Activated gamma-delta T cell treated with Interleukin-2 at 50 U/mL for 16 hours (primary cell): Measurements from ENCODE around the gene DEAF1.
"Not testable (repeated sequence)": the region's sequence is repeated elsewhere in the genome, so short reads cannot be mapped to it uniquely, and the experiment has no call there.

Source experiments
- DNase-seq: peaks from one replicate; pipeline ENCODE4 v3.0.0-alpha.2; 2020

Gene DEAF1, protein sequence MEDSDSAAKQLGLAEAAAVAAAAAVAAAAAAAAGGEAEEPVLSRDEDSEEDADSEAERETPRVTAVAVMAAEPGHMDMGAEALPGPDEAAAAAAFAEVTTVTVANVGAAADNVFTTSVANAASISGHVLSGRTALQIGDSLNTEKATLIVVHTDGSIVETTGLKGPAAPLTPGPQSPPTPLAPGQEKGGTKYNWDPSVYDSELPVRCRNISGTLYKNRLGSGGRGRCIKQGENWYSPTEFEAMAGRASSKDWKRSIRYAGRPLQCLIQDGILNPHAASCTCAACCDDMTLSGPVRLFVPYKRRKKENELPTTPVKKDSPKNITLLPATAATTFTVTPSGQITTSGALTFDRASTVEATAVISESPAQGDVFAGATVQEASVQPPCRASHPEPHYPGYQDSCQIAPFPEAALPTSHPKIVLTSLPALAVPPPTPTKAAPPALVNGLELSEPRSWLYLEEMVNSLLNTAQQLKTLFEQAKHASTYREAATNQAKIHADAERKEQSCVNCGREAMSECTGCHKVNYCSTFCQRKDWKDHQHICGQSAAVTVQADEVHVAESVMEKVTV

DNA sequence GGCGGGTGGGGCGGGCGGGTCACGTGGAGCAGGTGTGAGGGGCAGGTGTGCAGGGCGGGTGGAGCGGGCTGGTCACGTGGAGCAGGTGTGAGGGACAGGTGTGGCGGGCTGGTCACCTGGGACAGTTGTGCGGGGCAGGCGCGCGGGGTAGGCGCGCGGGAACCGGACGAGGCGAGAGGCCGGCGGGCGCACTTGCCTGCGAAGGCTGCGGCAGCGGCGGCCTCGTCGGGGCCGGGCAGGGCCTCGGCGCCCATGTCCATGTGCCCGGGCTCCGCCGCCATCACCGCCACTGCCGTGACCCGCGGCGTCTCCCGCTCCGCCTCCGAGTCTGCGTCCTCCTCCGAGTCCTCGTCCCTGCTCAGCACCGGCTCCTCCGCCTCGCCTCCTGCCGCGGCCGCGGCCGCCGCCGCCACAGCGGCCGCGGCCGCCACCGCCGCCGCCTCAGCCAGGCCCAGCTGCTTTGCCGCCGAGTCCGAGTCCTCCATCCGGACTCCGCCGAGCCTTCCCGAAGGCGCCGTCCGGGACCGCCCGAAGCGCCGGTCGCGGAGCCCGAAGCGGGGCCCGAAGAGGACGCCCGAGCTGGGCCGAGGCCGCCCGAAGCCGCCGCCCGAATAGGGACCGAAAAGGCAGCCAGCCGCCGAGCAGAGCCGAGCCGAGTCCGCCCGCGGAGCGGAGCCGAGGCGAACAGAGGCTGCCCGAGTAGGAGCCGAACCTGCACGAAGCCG is at the start of gene DEAF1:
Gene DEAF1, minus strand, starts transcription at position 660 of the 725 bp plus-strand sequence. Its CDS starts 175 bp downstream, at position 485.
- peak; percentile 99 for DNase-seq

DNA sequence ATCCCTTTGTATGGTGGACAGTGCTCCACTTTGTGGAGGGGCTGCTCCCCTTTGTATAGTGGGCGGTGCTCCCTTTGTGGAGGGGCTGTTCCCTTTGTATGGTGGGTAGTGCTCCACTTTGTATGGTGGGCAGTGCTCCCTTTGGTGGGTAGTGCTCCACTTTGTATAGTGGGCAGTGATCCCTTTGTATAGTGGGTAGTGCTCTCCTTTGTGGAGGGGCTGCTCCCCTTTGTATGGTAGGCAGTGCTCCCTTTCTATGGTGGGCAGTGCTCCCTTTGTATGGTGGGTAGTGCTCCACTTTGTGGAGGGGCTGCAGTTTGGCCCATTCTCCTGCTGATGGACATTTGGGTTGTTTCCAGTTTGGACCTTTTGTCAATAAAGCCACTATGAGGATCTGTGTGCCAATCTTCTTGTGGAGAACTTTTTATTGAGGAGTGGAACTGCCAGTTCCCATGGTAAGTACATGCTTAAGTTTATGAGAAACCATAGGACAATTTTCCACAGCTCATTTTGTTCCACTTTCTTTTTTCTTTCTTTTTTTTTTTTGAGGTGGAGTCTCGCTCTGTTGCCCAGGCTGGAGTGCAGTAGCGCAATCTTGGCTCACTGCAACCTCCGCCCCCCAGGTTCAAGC is 47.7 kb upstream of the DEAF1 start:
- DNase-seq, result no peak

DNA sequence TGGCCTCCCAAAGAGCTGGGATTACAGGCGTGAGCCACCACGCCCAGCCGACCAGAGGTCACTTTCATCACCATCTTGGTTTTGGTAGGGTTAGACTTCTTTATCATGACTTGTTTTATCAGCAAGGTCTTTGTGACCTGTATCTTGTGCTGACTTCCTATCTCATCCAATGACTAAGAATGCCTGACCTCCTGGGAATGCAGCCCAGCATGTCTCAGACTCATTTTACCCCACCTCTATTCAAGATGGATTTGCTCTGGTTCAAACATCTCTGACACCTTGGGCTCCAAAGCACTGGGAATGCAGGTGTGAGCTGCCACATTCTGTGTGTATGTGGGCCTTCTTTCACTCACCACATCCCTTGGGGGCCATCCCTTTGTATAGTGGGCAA is 47.1 kb upstream of the DEAF1 start:
- DNase-seq, result no peak

DNA sequence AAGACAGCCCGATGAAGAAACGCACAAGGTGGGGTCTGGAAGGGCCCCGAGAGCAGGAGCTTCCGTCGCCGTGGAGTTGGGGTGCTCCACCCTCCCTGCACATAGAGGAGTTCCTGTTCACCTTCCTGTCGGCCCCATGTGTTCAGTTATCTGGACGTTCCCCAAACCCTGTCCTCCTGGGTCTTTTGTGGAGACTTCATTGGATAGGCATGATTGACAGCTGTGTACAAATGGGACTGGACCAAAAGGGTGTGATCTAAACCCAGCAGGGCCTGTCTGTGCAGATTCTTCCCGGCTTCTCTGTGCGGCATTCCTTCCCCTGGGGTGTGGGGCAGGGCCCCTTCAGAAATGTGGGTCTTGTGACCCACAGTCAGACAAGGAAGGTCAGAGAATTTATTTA is 42.9 kb upstream of the DEAF1 start:
- not testable (repeated sequence) for DNase-seq

DNA sequence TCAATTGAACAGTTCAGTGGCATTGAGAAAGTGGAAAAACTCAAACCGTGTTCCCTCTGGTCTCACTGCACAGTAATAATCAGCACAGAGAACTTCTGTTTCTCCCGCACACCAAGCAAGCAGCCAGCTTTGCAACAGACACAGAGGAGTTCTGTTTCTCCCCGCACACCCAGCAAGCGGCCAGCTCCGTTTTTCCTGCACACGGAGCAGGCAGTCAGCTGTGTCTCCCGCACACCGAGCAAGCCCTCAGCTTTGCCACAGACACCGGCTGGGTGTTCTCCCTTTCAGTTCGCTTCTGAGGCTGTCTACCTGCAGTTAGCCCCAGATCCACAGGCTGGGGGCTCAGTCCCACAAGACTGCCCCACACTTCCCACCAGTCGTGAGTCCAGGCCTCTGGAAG is 42.3 kb upstream of the DEAF1 start:
- DNase-seq, result no peak

DNA sequence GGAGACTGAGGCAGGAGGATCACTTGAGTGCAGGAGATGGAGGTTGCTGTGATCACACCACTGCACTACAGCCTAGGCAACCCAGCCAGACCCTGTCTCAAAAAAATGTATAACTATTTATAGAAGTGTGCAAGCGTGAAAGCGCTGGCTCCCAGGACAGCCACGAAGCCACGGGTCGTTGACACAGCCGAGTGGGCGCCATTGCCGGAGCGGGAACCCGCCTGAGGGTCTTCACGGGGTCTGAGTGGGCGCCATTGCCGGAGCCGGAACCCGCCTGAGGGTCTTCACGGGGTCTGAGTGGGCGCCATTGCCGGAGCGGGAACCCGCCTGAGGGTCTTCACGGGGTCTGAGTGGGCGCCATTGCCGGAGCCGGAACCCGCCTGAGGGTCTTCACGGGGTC is 39.5 kb upstream of the DEAF1 start:
- DNase-seq, result not testable (repeated sequence)

DNA sequence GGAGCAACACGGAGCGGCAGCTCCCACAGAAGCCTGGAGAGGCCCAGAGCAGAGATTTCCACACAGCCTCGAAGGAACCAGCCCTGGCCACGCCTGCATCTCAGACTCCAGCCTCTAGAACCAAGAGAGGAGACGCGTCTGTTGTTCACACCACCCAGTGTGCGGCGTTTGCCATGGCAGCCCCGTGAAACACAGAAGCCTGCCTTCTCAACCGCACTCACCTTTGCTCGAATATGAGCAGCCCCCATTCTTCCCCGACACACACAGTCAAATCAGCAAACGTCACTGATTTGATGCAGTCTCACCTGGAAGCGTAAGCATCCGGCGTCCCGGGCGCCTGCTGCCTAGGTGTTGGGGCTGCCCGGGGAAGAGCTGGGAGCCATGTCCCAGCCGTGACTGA is 38.0 kb upstream of the DEAF1 start:
- no peak for DNase-seq

DNA sequence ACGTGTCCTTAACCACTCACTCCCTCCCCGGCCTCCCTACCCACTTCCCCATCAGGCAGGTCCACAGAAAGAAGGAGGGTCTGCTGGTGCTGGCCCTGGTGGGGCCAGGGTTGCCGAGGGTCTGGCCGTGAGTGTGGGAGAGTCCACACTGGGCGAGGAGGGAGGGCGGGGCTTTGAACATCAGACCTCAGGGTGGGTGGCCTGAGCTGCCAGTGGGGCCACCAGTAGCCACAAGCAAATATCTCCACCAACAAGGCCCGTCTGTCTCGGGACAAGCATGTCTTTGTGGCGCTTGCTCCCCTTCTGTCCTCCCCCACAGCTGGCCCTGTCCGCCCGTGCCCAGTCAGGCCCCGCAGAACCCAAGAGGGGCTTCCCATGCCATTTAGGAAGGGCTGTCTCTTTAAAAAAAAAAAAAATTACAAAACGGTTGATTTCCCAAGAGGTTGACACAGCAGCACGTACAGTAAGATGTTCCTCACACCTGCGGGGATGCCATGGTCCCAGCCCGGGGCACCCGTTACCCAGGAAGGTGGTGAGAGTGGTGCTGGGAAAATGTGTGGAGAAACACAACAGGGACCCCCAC is 34.6 kb upstream of the DEAF1 start:
- no peak for DNase-seq

DNA sequence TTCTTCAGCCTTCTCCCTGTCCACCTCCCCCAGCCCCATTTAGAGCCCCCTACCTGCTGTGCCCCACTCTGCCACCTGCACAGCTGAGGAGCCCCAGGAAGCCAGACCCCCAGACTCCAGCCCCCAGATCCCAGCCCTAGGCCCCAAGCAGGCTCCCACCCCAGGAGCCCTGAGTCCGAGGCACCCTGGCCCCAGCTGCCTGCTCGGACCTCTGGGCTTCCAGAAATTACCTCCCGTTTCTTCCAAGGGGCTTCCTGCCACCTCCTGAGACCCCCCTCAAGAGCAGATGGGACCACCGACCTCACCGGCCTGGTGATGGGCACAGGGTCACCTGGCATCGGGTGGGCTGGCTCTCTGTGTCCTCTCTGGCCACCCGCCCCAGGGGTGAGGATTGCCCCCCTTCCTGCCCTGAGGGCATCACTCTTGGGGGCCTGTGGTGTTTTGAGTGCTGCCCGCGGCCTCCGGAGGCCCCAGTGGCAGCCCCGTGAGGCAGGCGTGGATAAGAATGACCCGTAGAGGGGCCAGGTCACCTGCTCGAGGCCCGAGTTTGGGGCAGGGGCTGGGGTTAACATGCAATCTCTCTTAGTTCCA is 34.0 kb upstream of the DEAF1 start:
- DNase-seq, result no peak

DNA sequence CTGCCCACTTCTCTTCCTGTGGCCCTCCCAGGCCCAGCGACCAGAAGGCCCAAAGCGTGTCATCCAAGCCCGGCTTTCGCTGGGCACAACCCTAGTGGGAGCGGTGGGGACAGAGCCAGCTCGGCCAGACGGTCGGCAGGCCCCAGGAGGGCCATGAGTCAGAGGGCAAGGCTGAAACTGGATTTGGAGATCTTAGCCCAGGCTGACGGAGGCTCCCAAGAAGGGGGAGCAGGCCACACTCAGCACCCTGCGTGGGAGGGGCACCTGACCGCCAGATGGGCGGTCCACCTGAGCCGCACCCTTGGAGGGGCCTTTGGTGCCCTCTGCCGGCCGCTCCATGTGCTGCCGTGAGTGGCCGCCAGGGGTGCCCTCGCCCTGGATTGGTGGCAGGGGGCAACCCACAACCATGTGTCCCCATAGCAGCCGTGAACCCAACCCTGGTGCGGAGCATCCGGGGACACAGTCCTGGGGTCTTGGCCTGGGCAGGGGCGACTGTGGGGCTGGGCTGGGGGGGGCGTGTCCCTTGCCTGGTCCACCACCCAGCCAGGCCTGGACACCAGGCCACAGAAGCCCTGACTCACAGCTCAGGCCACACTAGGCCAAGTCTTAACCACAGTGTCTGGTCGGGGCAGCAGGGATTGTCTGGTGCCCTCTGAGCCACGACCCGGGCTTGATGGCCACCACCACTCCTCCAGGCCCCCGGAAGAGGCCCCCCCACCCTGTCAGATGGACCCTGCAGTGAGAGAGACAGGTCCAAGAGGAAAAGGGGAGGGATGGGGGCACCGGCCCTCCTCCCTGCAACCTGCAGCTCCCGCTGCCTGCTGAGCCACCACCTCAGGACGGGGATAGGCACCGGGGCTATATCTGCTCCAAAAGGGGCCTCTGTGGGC is 33.1 kb upstream of the DEAF1 start:
- peak; percentile 77 for DNase-seq

DNA sequence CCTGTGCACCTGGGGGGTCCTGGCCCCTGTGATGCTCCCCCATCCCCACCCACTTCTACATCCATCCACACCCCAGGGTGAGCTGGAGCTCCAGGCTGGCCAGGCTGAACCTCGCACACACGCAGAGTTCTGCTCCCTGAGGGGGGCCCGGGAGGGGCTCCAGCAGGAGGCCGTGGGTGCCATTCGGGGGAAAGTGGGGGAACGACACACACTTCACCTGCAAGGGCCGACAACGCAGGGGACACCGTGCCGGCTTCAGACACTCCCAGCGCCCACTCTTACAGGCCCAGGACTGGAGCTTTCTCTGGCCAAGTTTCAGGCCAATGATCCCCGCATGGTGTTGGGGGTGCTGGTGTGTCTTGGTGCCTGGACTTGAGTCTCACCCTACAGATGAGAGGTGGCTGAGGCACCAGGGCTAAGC is 32.3 kb upstream of the DEAF1 start:
- no peak for DNase-seq

DNA sequence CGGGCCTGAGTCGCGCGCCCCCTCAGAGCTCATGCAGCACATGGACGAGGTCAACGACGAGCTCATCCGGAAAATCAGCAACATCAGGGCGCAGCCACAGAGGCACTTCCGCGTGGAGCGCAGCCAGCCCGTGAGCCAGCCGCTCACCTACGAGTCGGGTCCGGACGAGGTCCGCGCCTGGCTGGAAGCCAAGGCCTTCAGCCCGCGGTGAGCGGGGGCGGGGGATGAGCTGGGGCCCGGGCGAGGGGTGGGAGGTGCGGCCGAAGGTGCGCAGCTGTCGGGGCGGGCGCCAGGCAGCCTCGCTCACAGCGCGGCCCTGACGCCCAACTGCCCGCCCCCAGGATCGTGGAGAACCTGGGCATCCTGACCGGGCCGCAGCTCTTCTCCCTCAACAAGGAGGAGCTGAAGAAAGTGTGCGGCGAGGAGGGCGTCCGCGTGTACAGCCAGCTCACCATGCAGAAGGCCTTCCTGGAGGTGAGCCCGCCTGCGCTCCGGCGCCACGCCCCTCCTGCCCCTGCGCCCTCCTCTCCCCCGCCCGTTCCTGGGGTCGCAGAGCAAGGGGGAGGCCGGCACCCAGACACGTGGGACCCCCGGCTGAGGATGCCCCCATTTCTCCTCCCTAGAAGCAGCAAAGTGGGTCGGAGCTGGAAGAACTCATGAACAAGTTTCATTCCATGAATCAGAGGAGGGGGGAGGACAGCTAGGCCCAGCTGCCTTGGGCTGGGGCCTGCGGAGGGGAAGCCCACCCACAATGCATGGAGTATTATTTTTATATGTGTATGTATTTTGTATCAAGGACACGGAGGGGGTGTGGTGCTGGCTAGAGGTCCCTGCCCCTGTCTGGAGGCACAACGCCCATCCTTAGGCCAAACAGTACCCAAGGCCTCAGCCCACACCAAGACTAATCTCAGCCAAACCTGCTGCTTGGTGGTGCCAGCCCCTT is 31.5 kb upstream of the DEAF1 start:
- peak; percentile 54 for DNase-seq

DNA sequence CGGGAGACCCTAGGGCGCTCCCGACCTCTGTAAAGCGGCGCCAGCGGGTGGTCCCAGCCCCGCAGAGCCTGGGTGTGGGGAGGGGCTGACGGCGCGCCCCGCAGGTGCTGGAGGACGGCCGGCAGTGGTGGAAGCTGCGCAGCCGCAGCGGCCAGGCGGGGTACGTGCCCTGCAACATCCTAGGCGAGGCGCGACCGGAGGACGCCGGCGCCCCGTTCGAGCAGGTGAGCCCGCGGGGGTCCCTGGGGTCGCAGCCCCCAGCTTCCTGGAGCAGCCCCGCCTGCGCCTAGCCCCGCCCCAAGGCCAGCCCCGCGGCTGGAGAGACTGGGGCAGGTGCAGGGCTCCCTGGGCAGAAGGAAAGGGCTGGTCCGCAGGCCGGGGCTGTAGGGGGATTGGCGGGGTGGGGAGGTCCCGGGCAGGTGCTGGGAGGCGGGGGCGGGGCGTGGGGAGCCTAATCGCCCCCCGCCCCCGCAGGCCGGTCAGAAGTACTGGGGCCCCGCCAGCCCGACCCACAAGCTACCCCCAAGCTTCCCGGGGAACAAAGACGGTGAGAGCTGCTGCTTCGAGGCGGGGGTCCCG is 30.7 kb upstream of the DEAF1 start:
- DNase-seq, result peak; percentile 8

DNA sequence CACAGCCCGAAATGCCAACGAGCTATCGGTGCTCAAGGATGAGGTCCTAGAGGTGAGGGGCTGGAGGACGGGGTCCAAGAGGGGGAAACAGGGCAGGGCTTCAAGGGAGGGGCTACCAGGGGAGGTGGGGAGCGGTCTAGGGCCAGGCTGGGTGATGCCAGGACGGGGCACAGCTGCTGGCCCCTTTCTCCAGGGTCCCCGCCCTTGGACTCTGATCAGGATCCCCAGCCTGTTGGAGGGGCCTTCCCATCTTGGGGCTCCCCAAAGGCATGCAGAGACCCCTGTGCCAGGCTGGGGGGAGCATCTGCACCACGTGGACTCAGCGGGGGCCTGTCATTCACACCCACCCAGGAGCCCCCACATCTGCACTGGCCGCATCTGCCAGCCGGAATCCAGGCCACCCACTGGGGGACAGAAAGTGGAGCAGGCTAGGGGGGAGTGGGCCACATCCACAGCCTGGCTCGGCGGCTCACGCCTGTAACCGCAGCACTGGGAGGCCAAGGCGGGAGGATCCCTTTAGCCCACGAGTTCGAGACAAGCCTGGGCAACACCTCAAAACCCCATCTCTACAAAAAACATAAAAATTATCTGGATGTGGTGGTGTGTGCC is 29.9 kb upstream of the DEAF1 start:
- no peak for DNase-seq

DNA sequence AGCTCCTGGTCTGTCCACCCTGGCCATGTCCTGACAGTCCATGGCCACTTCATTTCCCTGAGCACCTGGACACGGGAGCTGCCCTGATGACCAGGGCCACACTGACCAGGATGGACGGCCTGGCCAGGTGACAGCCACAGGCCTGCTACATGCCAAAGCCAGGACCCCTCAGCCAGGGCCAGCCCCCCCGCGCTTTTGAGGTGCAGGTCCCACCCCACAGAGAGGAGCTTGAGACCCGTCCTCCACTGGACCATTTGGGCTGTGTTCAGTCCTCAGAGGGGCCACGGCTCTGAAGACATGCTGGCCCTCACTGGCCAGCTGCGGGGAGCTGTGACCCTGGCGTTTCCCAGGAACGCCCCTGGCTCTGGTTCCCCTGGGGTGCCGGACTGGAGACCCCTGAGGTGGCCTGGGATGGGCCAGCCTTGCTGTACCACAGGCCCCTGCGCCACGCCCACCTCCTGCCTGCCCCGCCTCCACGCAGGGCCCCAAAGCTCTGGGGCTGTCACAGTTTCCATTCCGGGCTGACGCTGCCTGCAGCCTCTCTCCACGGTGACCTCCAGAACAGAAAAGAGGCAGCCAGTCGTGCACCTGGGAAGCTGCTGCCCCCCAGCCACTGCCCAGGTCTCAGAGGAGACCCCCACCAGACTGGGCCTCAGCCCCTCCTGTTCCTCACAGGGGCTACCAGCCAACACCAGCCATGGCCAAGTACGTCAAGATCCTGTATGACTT is 29.2 kb upstream of the DEAF1 start:
- DNase-seq, result no peak

DNA sequence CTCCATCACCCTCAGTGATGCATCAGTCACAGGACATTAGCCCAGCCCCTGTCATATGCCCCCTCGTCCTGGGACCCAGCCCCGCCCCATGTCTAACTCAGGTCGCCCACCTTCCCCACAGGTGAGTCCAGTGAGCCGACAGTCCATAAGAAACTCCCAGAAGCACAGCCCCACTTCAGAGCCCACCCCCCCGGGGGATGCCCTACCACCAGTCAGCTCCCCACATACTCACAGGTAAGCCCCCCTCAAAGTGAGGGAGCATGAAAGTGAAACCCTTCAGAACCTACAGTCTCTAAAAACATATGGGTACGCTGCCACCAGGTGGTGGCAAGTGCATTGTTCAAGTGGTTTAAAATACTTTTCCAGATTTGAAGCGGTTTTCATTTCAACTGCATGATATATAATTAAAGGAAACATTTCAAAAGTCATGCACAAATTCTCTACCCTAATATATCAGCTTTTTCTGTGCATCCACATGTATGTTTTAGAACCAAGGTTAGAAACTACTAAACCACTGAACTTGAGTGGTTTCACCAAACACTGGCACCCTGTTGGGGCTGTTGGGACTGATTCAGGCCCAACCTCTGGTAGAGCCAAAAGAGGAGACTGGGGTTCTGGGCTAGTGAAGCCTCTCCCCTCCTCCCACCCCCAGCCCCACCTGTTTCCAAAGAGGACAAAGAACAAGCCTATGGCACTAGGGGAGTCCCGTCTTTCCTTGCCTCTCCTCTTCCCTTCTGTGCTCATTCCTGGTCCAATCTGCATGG is 28.3 kb upstream of the DEAF1 start:
- DNase-seq, result peak; percentile 54

DNA sequence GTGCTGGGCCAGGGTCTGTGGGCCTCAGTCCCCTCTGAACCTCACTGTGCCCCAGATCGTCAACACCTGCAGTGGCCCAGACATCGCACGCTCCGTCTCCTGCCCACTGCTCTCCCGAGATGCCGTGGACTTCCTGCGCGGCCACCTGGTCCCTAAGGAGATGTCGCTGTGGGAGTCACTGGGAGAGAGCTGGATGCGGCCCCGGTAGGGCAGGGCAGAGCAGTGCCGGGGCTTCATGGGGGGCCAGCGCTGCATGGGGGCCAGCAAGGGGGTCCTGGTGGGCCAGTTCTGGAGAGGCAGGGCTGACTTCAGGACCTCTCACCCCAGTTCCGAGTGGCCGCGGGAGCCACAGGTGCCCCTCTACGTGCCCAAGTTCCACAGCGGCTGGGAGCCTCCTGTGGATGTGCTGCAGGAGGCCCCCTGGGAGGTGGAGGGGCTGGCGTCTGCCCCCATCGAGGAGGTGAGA is 27.4 kb upstream of the DEAF1 start:
- no peak for DNase-seq
